Parathyroid adenoma (tissue), 2 donors: ENCODE results near the gene GMPR.

Experiments
- H2AFZ ChIP-seq: fragments of 300-600 bp; sonication (generic); one replicate; pipeline ENCODE4 v1.7.0; 2017; ENCODE audit warnings: antibody characterized with exemption, mild to moderate bottlenecking
- H3K27ac ChIP-seq: fragments of 300-600 bp; sonication (generic); one replicate; pipeline ENCODE4 v1.7.0; 2017
- H3K27me3 ChIP-seq: fragments of 300-600 bp; sonication (generic); one replicate; pipeline ENCODE4 v1.7.0; 2017; ENCODE audit warnings: low read length; ENCODE audit not compliant: control insufficient read depth, insufficient read depth
- H3K36me3 ChIP-seq: fragments of 300-600 bp; sonication (generic); one replicate; pipeline ENCODE4 v1.7.0; 2017; ENCODE audit warnings: low read length; ENCODE audit not compliant: control insufficient read depth, insufficient read depth
- H3K4me1 ChIP-seq: fragments of 300-600 bp; sonication (generic); one replicate; pipeline ENCODE4 v1.7.0; 2017; ENCODE audit warnings: control low read depth
- H3K4me2 ChIP-seq: fragments of 300-600 bp; sonication (generic); one replicate; pipeline ENCODE4 v1.7.0; 2017; ENCODE audit warnings: low read length
- H3K4me3 ChIP-seq: fragments of 300-600 bp; sonication (generic); one replicate; pipeline ENCODE4 v1.7.0; 2017; ENCODE audit warnings: low read depth, low read length
- H3K79me2 ChIP-seq: fragments of 300-600 bp; sonication (generic); one replicate; pipeline ENCODE4 v1.7.0; 2017; ENCODE audit warnings: control low read depth
- H3K9ac ChIP-seq: fragments of 300-600 bp; sonication (generic); one replicate; pipeline ENCODE4 v1.7.0; 2017; ENCODE audit warnings: mild to moderate bottlenecking
- H3K9me3 ChIP-seq: fragments of 300-600 bp; sonication (generic); one replicate; pipeline ENCODE4 v1.7.0; 2017; ENCODE audit warnings: low read length; ENCODE audit not compliant: control insufficient read depth
- TF ChIP-seq, protein P1 (sequence below): fragments of 300-600 bp; sonication (generic); IDR thresholded peaks from one replicate; pipeline ENCODE4 v1.7.0; 2017; ENCODE audit warnings: antibody characterized with exemption, mild to moderate bottlenecking
- donor health status: primary hyperparathyroidism.

GMPR gene

DNA sequence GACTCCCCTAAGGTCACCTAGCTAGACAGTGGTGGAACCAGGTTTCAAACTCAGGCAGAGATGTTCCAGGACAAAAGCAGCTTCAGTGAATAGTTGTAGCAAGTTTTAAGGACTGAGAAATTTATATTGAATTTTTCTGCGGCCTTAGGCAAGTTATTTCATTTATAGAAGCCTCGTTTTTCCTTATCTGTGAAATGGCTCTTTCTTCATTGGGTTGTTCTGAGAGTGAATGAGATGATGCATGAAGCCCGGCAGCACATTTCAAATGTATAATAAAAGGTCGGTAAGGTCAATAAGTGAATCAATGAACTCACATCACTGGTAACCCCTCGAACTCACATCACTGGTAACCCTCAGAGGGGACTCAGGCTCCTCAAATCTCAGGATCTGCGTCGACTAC, 1.1 kb upstream of the GMPR start:
- Histone ChIP-seq H3K79me2 (no peaks in the 10 kb centered on the region), H3K4me1 (peaks cover 6% of the 10 kb centered on the region), H3K36me3 (peaks cover 3% of the 10 kb centered on the region), H3K27me3 (no peaks in the 10 kb centered on the region), H2AFZ (no peak overlapping the region), H3K27ac (no peak overlapping the region), H3K9ac (no peak overlapping the region), H3K4me2 (peak overlapping the region; percentile 4), H3K9me3 (no peaks in the 10 kb centered on the region), H3K4me3 (no peak overlapping the region)
- TF ChIP-seq, protein P1, sequence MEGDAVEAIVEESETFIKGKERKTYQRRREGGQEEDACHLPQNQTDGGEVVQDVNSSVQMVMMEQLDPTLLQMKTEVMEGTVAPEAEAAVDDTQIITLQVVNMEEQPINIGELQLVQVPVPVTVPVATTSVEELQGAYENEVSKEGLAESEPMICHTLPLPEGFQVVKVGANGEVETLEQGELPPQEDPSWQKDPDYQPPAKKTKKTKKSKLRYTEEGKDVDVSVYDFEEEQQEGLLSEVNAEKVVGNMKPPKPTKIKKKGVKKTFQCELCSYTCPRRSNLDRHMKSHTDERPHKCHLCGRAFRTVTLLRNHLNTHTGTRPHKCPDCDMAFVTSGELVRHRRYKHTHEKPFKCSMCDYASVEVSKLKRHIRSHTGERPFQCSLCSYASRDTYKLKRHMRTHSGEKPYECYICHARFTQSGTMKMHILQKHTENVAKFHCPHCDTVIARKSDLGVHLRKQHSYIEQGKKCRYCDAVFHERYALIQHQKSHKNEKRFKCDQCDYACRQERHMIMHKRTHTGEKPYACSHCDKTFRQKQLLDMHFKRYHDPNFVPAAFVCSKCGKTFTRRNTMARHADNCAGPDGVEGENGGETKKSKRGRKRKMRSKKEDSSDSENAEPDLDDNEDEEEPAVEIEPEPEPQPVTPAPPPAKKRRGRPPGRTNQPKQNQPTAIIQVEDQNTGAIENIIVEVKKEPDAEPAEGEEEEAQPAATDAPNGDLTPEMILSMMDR: no peak

DNA sequence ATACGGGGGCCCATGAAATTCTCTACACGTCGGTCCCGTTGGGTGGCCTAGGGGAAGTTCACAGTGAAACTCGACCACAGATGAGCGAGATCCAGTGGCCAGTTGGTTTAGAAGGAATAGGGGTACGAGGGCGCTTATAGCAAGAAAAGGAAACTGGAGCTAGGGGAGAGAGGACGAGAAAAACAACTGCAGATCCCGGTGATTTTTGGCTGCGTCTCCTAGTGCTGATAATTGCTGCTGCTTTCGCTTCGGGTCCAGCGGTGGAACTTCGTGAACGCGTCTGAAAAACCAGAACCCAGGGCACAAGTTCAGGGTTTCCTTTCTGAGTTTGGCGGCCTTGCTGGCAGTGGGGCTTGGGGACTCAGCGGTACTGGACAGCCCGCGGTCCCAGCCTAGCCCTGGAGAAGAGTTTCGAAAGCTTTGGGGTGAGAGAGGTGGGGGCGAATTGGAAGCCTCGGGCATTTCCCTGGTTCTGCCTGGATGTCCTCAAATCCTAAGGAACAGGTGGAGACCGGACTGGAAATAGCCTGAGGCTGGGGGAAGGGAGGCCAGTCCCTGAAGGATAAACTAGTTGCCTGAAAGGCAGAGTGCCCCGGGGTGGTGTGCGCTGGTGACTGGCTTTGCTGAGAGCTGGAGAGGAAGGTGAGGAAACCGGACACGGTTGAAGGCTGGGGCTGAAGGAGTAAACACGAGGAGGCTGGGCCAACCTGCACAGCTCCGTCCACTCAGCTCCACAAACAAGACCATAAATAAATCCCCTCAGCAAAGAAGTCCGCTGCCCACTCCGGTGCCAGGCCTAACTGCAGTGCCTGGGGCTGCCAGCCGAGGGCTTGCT, 793 bp downstream of the GMPR start:
- H3K79me2 ChIP-seq: no peaks in the 10 kb centered on the region
- H3K27ac ChIP-seq: peak overlapping the region; percentile 76
- peaks cover 3% of the 10 kb centered on the region for H3K36me3 ChIP-seq
- TF ChIP-seq, protein P1: peak; percentile 54
- peak overlapping the region; percentile 96 for H3K4me2 ChIP-seq
- H3K27me3 ChIP-seq: no peaks in the 10 kb centered on the region
- H2AFZ ChIP-seq: peak overlapping the region; percentile 94
- peak overlapping the region; percentile 83 for H3K4me3 ChIP-seq
- H3K9me3 ChIP-seq: no peaks in the 10 kb centered on the region
- H3K9ac ChIP-seq: peak overlapping the region; percentile 19
- peaks cover 6% of the 10 kb centered on the region for H3K4me1 ChIP-seq

DNA sequence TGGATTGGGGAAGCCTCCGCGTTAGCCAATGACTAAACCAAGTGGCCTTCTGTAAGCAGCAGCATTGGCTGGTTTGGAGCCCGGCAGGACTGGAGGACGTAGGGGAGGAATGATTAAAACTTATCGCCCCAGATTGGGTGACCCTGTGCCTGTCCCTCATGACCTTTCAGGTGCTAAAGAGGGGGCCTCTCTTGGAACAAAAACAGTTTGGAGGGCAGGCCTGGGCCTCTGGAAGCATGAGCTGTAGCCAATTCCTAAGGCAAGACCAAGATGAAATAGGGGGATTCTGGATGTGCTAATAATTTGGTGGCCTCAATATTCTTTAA, 1.4 kb downstream of the GMPR start:
- TF ChIP-seq, protein P1: no peak
- H3K27me3 ChIP-seq: no peaks in the 10 kb centered on the region
- no peaks in the 10 kb centered on the region for H3K9me3 ChIP-seq
- H3K4me2 ChIP-seq: peak overlapping the region; percentile 96
- no peaks in the 10 kb centered on the region for H3K79me2 ChIP-seq
- no peak overlapping the region for H3K4me3 ChIP-seq
- H3K9ac ChIP-seq: no peak overlapping the region
- peaks cover 6% of the 10 kb centered on the region for H3K4me1 ChIP-seq
- peak overlapping the region; percentile 76 for H3K27ac ChIP-seq
- H3K36me3 ChIP-seq: peaks cover 3% of the 10 kb centered on the region
- H2AFZ ChIP-seq: peak overlapping the region; percentile 94

DNA sequence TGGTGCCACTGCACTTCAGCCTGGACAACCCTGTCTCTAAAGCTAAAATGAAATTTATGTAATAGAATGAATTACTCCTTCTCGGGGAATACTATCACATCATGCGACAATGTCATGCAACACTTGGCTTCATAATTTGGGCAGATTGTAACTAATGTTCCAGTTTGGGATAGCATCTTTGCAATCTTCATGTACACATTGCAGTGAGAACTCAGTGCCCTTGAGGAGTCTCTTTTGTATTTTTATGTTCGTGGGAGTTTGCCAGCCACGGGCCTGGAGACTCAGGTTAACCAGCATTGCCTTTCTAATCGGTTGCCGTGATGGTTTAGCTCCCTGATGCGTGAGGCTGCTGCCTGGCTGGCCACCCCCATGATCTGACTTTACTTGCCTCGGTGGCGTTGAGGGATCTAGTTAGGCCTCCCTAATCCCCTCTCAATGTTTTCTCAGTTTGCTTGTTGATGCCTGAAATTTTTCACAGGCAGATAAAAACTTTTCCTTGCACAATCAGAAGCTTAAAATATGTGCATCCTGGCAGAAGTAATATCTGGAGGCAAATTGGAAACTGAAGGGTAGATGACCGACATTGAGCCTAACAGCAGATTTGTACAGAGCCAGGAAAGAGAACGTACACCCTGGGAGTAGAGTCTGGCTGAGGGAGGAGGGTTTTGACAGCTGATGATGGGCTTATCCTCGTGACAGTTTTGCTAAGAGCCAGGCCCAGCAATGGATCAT, 2.4 kb downstream of the GMPR start:
- H3K4me3 ChIP-seq: no peak overlapping the region
- H3K79me2 ChIP-seq: no peaks in the 10 kb centered on the region
- no peak overlapping the region for H3K9ac ChIP-seq
- H3K4me1 ChIP-seq: peaks cover 6% of the 10 kb centered on the region
- no peak overlapping the region for H3K27ac ChIP-seq
- TF ChIP-seq, protein P1: no peak
- peaks cover 3% of the 10 kb centered on the region for H3K36me3 ChIP-seq
- H3K9me3 ChIP-seq: no peaks in the 10 kb centered on the region
- no peaks in the 10 kb centered on the region for H3K27me3 ChIP-seq
- H2AFZ ChIP-seq: no peak overlapping the region
- no peak overlapping the region for H3K4me2 ChIP-seq
